Measurements from ENCODE around the gene SERPINE3.

Gene SERPINE3

GRCh38 chr13:51328488-51328887, 11.0 kb upstream of the SERPINE3 start:
- no peak for DNase-seq (ENCODE audit: low spot score)

DNA sequence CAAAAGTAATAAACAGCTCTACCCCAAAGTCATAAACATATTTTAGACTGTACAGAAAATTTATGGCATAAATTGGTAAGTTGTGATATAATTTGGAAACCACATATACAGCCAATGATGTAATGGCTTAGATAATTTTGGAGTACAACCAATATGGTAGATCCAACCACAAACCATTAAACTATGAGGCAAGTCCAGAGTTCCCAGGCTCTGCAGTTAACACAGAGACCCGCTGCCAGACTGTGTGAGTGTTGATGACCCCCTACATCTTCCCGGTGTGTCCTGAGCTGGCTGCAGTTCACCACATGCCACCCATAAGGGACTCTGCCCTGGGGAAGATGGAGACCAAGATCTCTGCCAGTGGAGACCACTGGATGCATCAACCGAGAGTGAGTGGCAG, 9.9 kb upstream of the SERPINE3 start:
- no peak for DNase-seq (ENCODE audit: low spot score)

DNA sequence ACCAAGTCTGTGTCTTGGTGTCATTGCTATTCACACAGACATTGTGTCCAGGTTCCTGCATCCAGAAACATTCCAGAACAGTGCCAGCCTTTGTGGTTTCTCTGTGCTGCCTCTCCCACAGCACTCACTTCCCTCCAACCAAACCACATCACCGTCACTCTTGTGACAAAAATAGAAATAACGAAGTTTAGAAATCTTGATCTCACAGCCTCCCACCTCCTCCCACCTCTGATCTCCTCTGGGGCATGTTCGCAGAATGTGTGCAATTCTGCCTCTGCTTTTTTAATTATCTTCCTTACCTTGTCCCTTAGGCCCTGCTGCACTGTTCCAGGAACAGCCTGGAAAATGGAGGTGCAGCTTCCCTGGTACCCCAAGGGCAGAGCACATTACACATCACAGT, 8.7 kb upstream of the SERPINE3 start:
- DNase-seq (ENCODE audit: low spot score) = no peak

GRCh38 chr13:51331354-51331861, 8.1 kb upstream of the SERPINE3 start:
- DNase-seq (ENCODE audit: low spot score) = no peak

DNA sequence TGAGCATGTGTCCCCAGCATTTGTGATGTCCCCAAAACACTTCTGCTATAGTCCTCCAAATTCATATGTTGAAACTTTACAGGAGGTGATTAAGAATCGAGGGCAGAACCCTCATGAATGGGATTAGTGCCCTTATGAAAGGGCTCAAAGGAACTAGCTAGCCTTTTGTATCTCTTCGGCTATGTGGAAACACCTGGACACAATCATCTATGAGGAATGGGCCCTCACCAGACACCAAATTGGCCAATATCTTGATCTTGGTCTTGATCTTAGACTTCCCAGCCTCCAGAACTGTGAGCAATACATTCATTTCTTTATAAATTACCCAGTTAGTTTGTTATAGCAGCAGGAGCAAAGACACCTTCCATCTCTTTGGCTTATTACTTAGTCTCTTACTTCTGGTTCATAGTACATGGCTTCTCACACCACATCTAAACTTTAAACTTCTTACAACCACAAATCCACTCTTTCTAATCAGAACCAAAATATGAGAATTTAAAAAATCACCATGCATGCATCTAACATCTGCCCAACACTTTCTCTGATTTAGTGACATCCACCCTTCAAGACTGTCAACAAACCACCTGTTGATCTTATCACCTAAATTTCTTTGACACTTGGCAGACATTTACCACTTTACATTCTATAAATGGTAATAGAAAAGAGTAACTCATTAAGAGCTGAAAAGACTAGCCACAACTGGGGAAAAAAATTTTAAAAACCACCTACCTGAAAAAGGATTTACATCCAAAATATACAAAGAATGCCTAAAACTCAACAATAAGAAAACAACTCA, 6.7 kb upstream of the SERPINE3 start:
- DNase-seq (ENCODE audit: low spot score) = no peak

GRCh38 chr13:51333421-51333820, 6.1 kb upstream of the SERPINE3 start:
- DNase-seq (ENCODE audit: low spot score) = no peak

DNA sequence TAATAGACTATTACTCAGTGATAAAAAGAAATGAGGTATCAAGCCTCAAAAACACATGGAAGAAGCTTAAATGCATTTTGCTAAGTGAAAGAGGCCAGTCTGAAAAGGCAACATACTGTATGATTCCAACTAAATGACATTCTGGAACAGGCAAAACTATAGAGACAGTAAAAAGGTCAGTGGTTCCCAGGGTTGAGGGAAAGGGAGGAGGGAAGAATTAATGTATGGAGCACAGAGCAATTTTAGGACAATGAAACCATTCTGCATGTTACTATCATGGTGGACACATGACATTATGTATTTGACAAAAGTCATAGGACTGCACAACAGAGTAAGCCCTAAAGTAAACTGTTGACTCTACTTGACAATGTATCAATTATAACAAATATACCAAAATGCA, 5.7 kb upstream of the SERPINE3 start:
- DNase-seq (ENCODE audit: low spot score) = no peak

- DNase-seq (ENCODE audit: low spot score) = no peak
These were observed 2.7 kb upstream of the SERPINE3 start for GRCh38 chr13:51336746-51337145.

DNA sequence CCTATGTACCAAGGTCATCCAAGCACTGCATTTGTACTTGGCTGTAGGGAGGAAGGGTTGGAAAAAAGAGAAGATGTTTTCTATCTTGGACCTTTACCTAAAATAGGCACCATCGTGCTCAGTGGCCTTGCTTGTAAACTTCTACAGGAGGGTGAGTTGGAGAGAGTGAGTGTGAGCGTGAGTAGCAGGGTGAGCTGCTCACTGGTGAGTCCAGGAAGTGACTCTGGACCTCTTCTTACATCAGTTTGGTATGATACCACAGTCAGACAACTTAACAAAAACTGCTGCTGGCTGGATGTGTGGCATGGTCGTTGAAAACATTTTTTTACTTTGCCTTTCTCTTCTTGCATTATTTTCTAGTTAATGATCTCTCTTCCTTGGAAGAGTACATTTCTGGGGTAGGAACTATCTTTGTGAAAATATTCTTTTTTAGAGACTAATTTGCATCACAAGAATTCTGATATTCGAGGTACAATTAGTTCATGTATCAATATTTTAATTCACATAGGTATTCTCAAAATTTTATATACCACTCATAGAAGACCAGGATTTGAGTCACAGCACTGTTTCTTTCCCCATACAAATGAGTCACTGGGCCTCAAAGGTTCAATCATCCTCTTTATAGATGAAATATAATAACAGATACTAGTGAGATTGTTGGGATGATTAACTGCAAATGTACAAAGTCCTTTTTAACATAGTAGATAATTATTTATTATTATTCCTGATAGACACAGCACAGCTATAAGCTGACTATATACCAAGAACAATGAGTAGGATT, 651 bp downstream of the SERPINE3 start:
- DNase-seq (ENCODE audit: low spot score) = no peak

DNA sequence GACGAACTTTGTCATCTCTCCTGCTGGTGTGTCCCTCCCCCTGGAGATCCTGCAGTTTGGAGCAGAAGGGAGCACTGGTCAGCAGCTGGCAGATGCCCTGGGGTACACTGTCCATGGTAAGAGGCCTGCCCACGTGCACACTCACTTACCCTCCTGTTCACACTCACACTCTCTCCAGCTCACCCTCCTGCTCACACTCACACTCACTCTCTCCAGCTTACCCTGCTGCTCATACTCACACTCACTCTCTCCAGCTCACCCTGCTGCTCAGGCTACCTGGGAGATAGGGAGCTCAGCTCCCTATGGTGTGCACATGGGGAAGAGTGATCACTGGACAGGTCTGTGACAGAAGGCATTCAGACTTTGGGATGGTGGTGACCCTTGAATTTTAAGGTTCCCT, 1.7 kb downstream of the SERPINE3 start:
- no peak for DNase-seq (ENCODE audit: low spot score)

DNA sequence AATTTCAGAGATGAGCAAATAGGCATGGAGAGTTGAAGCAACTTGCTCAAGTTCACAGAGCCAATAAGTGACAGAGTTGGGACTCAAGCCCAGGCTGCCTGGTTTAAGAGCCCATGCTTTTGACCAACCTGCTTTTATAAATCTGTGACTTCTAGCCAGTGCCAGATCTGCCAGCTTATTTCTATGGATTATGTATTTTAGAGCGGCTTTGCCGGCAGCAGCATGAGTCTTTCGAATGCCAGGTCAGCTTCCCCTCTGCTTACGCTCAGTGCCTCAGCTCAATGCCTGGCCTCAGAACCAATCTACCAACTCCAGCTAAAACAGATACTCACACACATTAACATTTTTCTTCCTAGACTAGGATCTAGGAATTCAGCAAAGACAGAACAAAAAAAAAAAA, 2.3 kb downstream of the SERPINE3 start:
- no peak for DNase-seq (ENCODE audit: low spot score)

DNA sequence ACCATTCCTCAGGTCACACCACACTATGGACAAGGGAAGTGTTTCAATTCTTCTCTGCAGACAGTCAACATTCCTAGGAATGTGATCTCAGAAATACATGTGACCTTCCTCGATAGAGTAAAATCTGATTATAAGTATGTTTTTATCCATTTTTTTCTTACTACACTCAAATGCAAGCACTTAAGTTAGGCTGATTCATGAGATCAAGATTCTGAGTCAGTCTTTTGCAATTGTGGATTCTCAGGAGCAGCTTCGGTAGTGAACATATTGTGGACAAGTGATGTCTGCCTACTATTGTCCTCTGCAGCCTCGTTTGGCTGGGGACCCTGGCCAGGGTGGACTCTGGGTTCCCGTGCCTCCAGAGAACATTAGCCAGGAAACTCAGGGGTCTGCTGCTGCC, 3.2 kb downstream of the SERPINE3 start:
- DNase-seq (ENCODE audit: low spot score) = no peak

- no peak for DNase-seq (ENCODE audit: low spot score)
These were observed 4.0 kb downstream of the SERPINE3 start for GRCh38 chr13:51343475-51343874.

GRCh38 chr13:51346397-51346796, 6.9 kb downstream of the SERPINE3 start:
- DNase-seq (ENCODE audit: low spot score) = no peak

DNA sequence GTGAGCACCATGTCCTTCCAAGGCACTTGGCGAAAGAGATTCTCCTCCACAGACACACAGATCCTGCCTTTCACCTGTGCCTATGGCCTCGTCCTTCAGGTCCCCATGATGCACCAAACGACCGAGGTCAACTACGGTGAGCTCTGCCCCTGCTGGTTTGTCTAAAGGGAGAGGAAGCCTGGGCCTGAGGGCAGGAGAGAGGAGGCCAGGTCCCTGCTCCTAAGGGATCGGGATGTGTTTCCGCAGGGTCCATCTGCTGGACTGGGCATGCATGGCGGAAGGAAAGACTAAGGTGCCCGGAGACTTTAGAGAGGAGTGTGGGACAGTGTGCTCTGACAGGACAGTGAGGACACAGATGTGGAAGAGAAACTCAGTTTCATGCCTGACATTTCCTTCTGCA, 7.6 kb downstream of the SERPINE3 start:
- DNase-seq (ENCODE audit: low spot score) = no peak

DNA sequence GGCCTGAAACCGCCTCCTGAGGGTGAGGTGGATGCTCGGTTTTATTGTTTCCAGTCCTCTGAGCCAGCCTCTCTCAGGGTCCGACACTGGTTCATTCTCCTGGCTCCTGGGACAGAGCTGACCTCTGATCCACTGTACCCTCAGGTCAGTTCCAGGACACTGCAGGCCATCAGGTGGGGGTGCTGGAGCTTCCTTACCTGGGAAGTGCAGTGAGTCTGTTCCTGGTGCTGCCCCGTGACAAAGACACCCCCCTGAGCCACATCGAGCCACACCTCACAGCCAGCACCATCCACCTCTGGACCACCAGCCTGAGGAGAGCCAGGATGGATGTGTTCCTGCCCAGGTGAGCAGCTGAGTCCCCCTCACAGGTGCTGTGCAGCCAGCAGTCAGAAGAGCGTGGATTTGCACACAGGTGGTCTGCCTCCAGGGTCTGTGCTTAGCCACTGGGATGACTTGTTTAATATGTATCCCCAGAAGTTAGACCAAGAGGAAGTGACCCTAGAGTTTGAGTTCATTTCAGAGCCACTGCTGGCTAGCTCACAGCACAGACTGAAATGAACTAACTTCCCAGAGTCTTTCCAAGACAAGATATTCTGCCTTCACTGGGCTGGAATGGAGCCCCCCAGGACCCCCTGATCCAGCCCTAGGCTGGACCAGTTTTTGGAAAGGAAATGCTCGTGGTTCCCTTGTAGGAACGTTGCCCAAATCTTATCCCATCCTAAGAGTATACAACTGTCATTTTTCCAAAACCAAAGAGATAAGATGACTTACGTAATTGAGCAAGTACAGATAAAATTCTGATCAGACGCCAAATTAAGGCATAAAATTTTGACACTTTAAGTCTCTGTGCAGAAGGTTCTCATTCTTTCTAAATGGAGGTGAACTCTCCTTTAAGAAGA, 8.8 kb downstream of the SERPINE3 start:
- no peak for DNase-seq (ENCODE audit: low spot score)

GRCh38 chr13:51349016-51349415, 9.5 kb downstream of the SERPINE3 start:
- DNase-seq (ENCODE audit: low spot score) = no peak

DNA sequence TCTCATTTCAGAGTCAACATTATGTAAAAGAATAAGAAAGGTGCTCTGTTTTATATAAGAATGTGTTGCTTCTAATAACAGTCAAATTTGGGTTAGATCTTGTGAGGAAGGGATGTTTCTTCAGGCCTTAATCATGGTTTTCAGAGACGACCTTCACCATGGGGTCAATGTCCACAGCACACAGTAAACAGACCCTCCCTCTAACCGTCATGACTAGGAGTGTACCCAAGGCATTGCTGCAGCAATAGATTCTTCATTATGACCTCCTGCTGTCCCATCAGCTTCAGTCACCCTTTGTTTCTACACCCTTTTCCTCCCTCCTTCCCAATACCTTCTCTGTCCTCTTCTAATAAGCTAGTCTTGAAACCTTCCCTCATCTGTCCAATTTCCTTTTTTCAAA, 15.7 kb downstream of the SERPINE3 start:
- DNase-seq (ENCODE audit: low spot score) = no peak

DNA sequence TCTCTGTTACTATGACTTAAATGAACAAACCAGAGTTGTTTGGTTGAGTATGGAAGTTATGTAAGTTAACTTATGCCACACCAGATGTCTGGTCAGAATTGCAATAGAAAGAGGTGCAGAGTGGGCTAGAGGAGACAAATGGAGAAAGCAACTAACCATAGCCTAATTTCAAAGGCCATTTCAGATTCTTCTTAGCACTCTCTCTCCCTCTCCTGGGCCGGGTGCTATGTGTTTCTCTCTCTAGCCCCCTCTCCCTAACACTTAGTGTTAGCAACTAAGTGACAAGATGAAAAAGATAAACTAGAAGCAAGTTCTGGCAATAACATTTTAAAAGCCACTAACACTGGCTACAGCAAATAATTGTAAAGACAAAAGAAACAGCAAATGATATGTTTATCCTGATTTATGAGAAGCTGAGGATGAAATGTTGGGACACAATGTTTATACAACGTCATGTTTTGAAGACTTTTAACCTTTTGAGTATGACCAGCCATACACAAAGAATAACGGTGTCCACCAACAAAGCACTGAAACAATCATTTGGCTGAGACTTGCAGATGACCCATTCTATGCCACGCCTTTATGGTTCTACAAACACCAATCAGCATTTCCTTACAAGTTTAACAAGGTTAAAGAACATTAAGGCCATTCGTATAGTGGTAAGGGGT, 18.6 kb downstream of the SERPINE3 start:
- DNase-seq (ENCODE audit: low spot score) = no peak

DNA sequence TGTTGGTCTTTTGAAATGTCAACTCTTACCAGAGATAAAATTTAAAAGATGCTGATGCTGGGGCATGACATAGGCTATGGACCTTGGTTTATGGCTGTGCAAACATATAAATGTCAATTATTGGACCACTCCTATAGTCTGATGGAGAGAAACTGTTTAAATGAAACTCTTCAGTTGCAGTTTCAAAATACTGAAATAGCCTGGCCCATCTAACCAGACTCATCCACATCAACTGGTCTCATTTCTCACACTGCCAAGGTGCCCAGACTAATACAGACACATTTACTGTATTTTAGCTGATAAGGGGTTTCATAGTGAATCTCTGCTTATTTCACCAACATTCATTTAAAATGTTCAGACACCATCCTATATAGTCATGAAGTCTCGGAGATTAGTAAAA, 19.9 kb downstream of the SERPINE3 start:
- no peak for DNase-seq (ENCODE audit: low spot score)

DNA sequence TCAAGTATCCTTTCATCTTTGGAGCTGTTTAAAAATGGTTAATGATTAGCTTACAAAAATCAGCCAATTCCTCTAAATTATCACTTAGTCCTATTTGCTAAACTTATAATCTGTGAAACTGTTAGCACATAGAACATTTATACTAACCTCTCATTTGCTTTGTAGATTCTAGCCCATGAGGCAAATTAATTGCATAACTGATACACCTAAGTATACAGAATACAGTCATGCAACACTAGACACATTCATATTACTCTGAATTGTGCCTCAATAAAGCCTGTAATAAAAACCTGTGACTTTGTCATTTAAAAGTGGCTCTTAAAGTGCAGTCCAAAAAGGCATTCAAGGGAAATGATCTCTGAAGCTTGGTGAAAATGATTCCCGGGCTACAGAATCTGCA, 21.0 kb downstream of the SERPINE3 start:
- no peak for DNase-seq (ENCODE audit: low spot score)

DNA sequence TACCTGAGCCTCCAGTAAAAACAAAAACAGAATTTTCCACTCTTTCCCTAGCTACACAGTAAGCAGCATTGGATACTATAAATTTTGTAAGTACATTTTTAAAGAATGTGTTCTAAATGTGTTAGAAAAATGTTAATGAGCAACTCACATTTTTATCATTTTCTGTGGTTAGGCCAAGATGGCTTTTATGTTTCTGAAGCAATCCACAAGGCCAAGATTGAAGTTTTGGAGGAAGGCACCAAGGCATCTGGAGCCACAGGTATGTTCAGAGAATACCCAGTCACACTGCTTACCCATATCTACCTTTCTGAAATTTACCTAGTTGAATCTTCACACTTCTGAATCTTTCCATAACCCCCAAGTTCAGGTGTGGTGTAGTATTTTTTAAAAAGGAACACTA, 21.6 kb downstream of the SERPINE3 start:
- DNase-seq (ENCODE audit: low spot score) = no peak

All from kidney capillary endothelial cell (primary cell).